Activated CD4-positive, alpha-beta memory T cell treated with anti-CD3 and anti-CD28 coated beads for 36 hours (primary cell): ENCODE results near the gene IL27RA. TPM values are rescaled to one million over a fixed set of nuclear protein-coding genes. Genes with fewer than 3 reads are reported as not detected.

Source experiments
- CTCF ChIA-PET: fragments of 350-600 bp; sonication (Branson Sonifier 250); formaldehyde crosslinking; loops from one replicate; lab custom pipeline; 2021; ENCODE audit warnings: antibody characterized with exemption, inconsistent platforms; lab: Charles Lee
- POLR2A ChIA-PET: fragments of 350-600 bp; sonication (Branson Sonifier 250); formaldehyde crosslinking; loops from one replicate; lab custom pipeline; 2021; ENCODE audit warnings: antibody characterized with exemption; lab: Charles Lee
- DNase-seq: peaks from one replicate; pipeline ENCODE4 v3.0.0-alpha.2; 2020
- H3K27ac Mint-ChIP-seq: one replicate; pipeline ENCODE4 v1.8.0; 2021; ENCODE audit warnings: mixed read lengths
- H3K27me3 Mint-ChIP-seq: one replicate; pipeline ENCODE4 v1.8.0; 2021; ENCODE audit warnings: mixed read lengths
- H3K36me3 Mint-ChIP-seq: one replicate; pipeline ENCODE4 v1.8.0; 2021; ENCODE audit warnings: mixed read lengths
- H3K4me1 Mint-ChIP-seq: one replicate; pipeline ENCODE4 v1.8.0; 2021; ENCODE audit warnings: low read depth, mixed read lengths
- H3K4me3 Mint-ChIP-seq: one replicate; pipeline ENCODE4 v1.8.0; 2021; ENCODE audit warnings: mild to moderate bottlenecking, mixed read lengths
- H3K9me3 Mint-ChIP-seq: one replicate; pipeline ENCODE4 v1.8.0; 2021; ENCODE audit warnings: mixed read lengths
- intact Hi-C: fragments of 100-400 bp; cut with micrococcal nuclease; formaldehyde crosslinking; loops from one replicate; pipeline ENCODE4 v1.15.1; 2023
- total RNA-seq, 2 experiments: library from RNA; stranded (reverse); gene quantifications; one replicate each; pipeline ENCODE4 v1.2.3, GENCODE V29; 2021

IL27RA gene
- total RNA-seq, 2 experiments from 2014 or later: 61.9 to 62.0 TPM

DNA sequence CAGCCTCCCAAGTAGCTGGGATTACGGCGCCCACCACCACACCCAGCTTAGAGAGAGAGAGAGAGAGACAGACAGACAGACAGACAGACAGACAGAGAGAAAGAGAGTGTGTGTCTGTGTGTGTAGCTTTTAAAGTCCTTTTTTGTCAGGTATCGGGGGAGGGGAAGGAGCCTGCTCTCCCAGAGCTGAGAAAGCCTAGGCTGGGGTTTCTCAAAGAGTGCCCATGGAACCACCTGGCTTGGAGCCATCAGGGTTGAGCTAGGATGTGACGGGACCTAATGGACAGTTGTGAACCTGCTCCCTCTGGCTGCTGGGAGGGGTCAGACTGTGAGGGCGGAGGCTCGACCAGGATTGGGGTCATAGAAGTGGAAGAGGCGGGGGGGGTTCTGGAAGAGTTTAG, 42.1 kb upstream of the IL27RA start:
- peaks cover 19% of the 10 kb centered on the region for H3K36me3 Mint-ChIP-seq
- no peaks in the 10 kb centered on the region for H3K9me3 Mint-ChIP-seq
- DNase-seq: no peak
- no peaks in the 10 kb centered on the region for H3K27me3 Mint-ChIP-seq
- peaks cover 51% of the 10 kb centered on the region for H3K4me1 Mint-ChIP-seq
- intact Hi-C loops: loop anchor here (10.0 kb wide), 1 partner anchor 105 kb away; no protein-coding TSS in a partner anchor
- peak overlapping the region; percentile 35 for H3K27ac Mint-ChIP-seq
- ChIA-PET POLR2A (interaction anchor here (0.6 kb wide), 1 partner anchor 38 kb away, joined by 3 read pairs; the partner anchor contains the start of gene RLN3), CTCF (no interaction called here)
- no peak overlapping the region for H3K4me3 Mint-ChIP-seq

- Mint-ChIP-seq H3K4me1 (peaks cover 46% of the 10 kb centered on the region), H3K27me3 (no peaks in the 10 kb centered on the region), H3K27ac (peak overlapping the region; percentile 35), H3K9me3 (no peaks in the 10 kb centered on the region), H3K4me3 (no peak overlapping the region), H3K36me3 (peaks cover 19% of the 10 kb centered on the region)
- POLR2A ChIA-PET: interaction anchor here (0.6 kb wide), 1 partner anchor 38 kb away, joined by 3 read pairs; the partner anchor contains the start of gene RLN3
- DNase-seq: no peak
- intact Hi-C loops: no loop called here
- CTCF ChIA-PET: interaction anchor here (0.6 kb wide), 1 partner anchor 216 kb away, joined by 3 read pairs; the partner anchor contains the start of gene C19orf53
Measured at GRCh38 chr19:13990085-13990484, 41.5 kb upstream of the IL27RA start.

DNA sequence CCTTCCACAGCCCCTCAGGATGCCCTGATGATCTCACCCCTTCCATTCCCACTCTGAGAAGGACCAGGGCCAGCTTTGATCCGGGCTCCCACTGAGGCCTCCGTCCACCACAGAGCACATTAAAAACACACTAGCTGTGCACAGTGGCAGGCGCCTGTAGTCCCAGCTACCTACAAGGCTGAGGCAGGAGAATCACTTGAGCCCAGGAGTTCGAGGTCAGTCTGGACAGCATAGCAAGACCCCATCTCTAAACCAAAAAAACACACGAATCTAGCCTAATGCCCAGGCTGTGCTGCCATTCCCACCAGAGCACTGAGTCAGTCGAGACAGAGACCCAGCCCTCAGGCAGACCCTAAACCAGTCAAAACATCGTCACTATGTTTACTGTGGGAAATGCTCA, 39.5 kb upstream of the IL27RA start:
- POLR2A ChIA-PET: no interaction called here
- Mint-ChIP-seq H3K4me1 (peaks cover 30% of the 10 kb centered on the region), H3K36me3 (peaks cover 19% of the 10 kb centered on the region), H3K9me3 (no peaks in the 10 kb centered on the region), H3K27me3 (no peaks in the 10 kb centered on the region), H3K4me3 (no peak overlapping the region), H3K27ac (no peak overlapping the region)
- intact Hi-C loops: no loop called here
- CTCF ChIA-PET: no interaction called here
- DNase-seq: no peak

GRCh38 chr19:13993590-13994300, 37.8 kb upstream of the IL27RA start:
- DNase-seq: no peak
- peaks cover 15% of the 10 kb centered on the region for H3K4me1 Mint-ChIP-seq
- H3K36me3 Mint-ChIP-seq: peaks cover 18% of the 10 kb centered on the region
- no peaks in the 10 kb centered on the region for H3K27me3 Mint-ChIP-seq
- H3K4me3 Mint-ChIP-seq: no peak overlapping the region
- intact Hi-C loops: no loop called here
- ChIA-PET POLR2A (interaction anchor here (1.2 to 1.5 kb wide), 3 partner anchors 13 to 40 kb away, joined by 3 to 4 read pairs (median 3); partner anchors contain the start of gene RFX1), CTCF (interaction anchor here (0.6 to 1.3 kb wide), 3 partner anchors 65 to 75 kb away, joined by 3 to 5 read pairs (median 4); no protein-coding TSS in a partner anchor)
- H3K9me3 Mint-ChIP-seq: peaks cover 2% of the 10 kb centered on the region
- H3K27ac Mint-ChIP-seq: no peak overlapping the region

- CTCF ChIA-PET: no interaction called here
- H3K4me1 Mint-ChIP-seq: peaks cover 3% of the 10 kb centered on the region
- no peak overlapping the region for H3K4me3 Mint-ChIP-seq
- intact Hi-C loops: no loop called here
- H3K27ac Mint-ChIP-seq: peak overlapping the region; percentile 10
- peaks cover 10% of the 10 kb centered on the region for H3K9me3 Mint-ChIP-seq
- POLR2A ChIA-PET: no interaction called here
- H3K36me3 Mint-ChIP-seq: peaks cover 17% of the 10 kb centered on the region
- no peak for DNase-seq
- H3K27me3 Mint-ChIP-seq: no peaks in the 10 kb centered on the region
Measured at GRCh38 chr19:13995017-13995728, 36.4 kb upstream of the IL27RA start.

GRCh38 chr19:13995878-13996765, 35.4 kb upstream of the IL27RA start:
- Mint-ChIP-seq H3K27me3 (no peaks in the 10 kb centered on the region), H3K27ac (no peak overlapping the region), H3K36me3 (peaks cover 18% of the 10 kb centered on the region), H3K9me3 (peaks cover 10% of the 10 kb centered on the region), H3K4me3 (no peak overlapping the region), H3K4me1 (peaks cover 6% of the 10 kb centered on the region)
- ChIA-PET CTCF (no interaction called here), POLR2A (no interaction called here)
- DNase-seq: no peak
- intact Hi-C loops: no loop called here

GRCh38 chr19:13996928-13997630, 34.5 kb upstream of the IL27RA start:
- intact Hi-C loops: no loop called here
- Mint-ChIP-seq H3K27ac (no peak overlapping the region), H3K9me3 (peaks cover 10% of the 10 kb centered on the region), H3K27me3 (no peaks in the 10 kb centered on the region), H3K4me3 (no peak overlapping the region), H3K36me3 (peaks cover 17% of the 10 kb centered on the region), H3K4me1 (peaks cover 12% of the 10 kb centered on the region)
- POLR2A ChIA-PET: interaction anchor here (1.4 kb wide), 1 partner anchor 10 kb away, joined by 3 read pairs; no protein-coding TSS in a partner anchor
- DNase-seq: no peak
- CTCF ChIA-PET: no interaction called here

DNA sequence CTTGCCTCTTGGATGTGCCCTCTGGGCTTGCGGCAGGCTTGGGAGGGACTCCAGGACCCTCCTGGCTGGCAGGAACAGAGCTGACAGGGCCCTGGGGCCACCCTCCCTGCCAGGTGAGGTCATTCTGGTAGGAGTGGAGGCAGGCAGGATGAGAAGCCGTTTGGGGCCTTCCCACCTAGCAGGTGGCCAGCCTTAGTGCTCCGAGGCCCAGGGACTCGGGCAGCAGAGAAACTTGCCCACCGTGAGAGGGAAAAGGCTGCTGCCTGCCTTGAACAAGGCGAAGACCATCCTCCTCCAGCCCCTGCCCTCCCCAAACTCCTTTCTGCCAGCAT, 34.0 kb upstream of the IL27RA start:
- no peak for DNase-seq
- Mint-ChIP-seq H3K4me3 (no peak overlapping the region), H3K27me3 (no peaks in the 10 kb centered on the region), H3K27ac (no peak overlapping the region), H3K36me3 (peaks cover 15% of the 10 kb centered on the region), H3K9me3 (peaks cover 10% of the 10 kb centered on the region), H3K4me1 (peaks cover 18% of the 10 kb centered on the region)
- ChIA-PET POLR2A (interaction anchor here (1.4 kb wide), 1 partner anchor 11 kb away, joined by 3 read pairs; no protein-coding TSS in a partner anchor), CTCF (no interaction called here)
- intact Hi-C loops: no loop called here

GRCh38 chr19:13998426-13998825, 33.1 kb upstream of the IL27RA start:
- DNase-seq: no peak
- intact Hi-C loops: no loop called here
- H3K9me3 Mint-ChIP-seq: peaks cover 10% of the 10 kb centered on the region
- ChIA-PET POLR2A (interaction anchor here (1.4 kb wide), 1 partner anchor 12 kb away, joined by 3 read pairs; no protein-coding TSS in a partner anchor), CTCF (interaction anchor here (1.8 kb wide), 1 partner anchor 33 kb away, joined by 7 read pairs; the partner anchor contains the start of gene IL27RA)
- H3K4me3 Mint-ChIP-seq: no peak overlapping the region
- no peak overlapping the region for H3K27ac Mint-ChIP-seq
- H3K27me3 Mint-ChIP-seq: no peaks in the 10 kb centered on the region
- peaks cover 26% of the 10 kb centered on the region for H3K4me1 Mint-ChIP-seq
- peaks cover 15% of the 10 kb centered on the region for H3K36me3 Mint-ChIP-seq

DNA sequence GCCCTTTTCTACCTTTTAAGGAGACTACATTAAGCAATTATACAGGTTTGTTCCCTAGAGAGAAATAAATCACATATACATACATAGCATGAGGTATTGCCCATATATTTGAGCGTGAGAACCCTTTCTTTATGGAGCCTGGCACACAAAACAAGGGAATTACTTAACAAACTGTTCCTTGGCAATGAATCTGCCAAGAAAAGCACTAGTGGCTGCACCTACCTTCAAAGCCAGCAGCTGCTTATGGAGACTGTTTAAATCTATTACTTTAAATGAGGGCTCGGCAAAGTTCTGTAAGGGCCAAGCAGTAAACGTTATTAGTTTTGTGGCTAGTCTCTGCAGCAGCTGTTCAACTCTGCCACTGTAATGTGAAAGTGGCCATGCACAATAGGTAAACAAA, 32.5 kb upstream of the IL27RA start:
- no peak overlapping the region for H3K27ac Mint-ChIP-seq
- DNase-seq: no peak
- H3K4me3 Mint-ChIP-seq: no peak overlapping the region
- ChIA-PET POLR2A (no interaction called here), CTCF (interaction anchor here (1.8 kb wide), 1 partner anchor 33 kb away, joined by 7 read pairs; the partner anchor contains the start of gene IL27RA)
- H3K9me3 Mint-ChIP-seq: peaks cover 10% of the 10 kb centered on the region
- no peaks in the 10 kb centered on the region for H3K27me3 Mint-ChIP-seq
- peaks cover 15% of the 10 kb centered on the region for H3K36me3 Mint-ChIP-seq
- intact Hi-C loops: no loop called here
- peaks cover 30% of the 10 kb centered on the region for H3K4me1 Mint-ChIP-seq
